ENCODE results near the gene HDAC8.
"Not testable (repeated sequence)": the region's sequence is repeated elsewhere in the genome, so short reads cannot be mapped to it uniquely, and the experiment has no call there.

HDAC8 gene

GRCh38 chrX:72572248-72573157, at the start of gene HDAC8:
HDAC8 (minus strand) TSS chrX:72572843; CDS start chrX:72572761, 82 bp downstream.
- ATAC-seq: peak; percentile 89
- peak; percentile 61 for DNase-seq

- ATAC-seq (peak; percentile 94), DNase-seq (no peak)
Measured at GRCh38 chrX:72621625-72622485, 49.2 kb upstream of the HDAC8 start.

- DNase-seq (no peak), ATAC-seq (peak; percentile 24)
Measured at GRCh38 chrX:72621163-72621562, 48.5 kb upstream of the HDAC8 start.

- ATAC-seq: peak; percentile 82
- DNase-seq: peak; percentile 34
Measured at GRCh38 chrX:72620550-72621145, 48.0 kb upstream of the HDAC8 start.

GRCh38 chrX:72609313-72609712, 36.7 kb upstream of the HDAC8 start:
- DNase-seq (no peak), ATAC-seq (no peak)

- DNase-seq (no peak), ATAC-seq (no peak)
Measured at GRCh38 chrX:72604705-72605104, 32.1 kb upstream of the HDAC8 start.

GRCh38 chrX:72604112-72604511, 31.5 kb upstream of the HDAC8 start:
- ATAC-seq: no peak
- no peak for DNase-seq

GRCh38 chrX:72591038-72591437, 18.4 kb upstream of the HDAC8 start:
- ATAC-seq: not testable (repeated sequence)

GRCh38 chrX:72584163-72584562, 11.5 kb upstream of the HDAC8 start:
- no peak for ATAC-seq

More at GRCh38 chrX:72591038-72591437, 18.4 kb upstream of the HDAC8 start:
- not testable (repeated sequence) for DNase-seq

GRCh38 chrX:72576141-72576894, 3.7 kb upstream of the HDAC8 start:
- no peak for DNase-seq
- no peak for ATAC-seq

More at GRCh38 chrX:72584163-72584562, 11.5 kb upstream of the HDAC8 start:
- DNase-seq: no peak

- no peak for ATAC-seq
- DNase-seq: no peak
Measured at GRCh38 chrX:72573158-72573511, 492 bp upstream of the HDAC8 start.

GRCh38 chrX:72569786-72570185, 2.9 kb downstream of the HDAC8 start:
- DNase-seq: no peak
- no peak for ATAC-seq

GRCh38 chrX:72568406-72569092, 4.1 kb downstream of the HDAC8 start:
- ATAC-seq (no peak), DNase-seq (no peak)

GRCh38 chrX:72566448-72566847, 6.2 kb downstream of the HDAC8 start:
- DNase-seq (no peak), ATAC-seq (no peak)

- ATAC-seq, DNase-seq: not testable (repeated sequence)
Measured at GRCh38 chrX:72559655-72560054, 13.0 kb downstream of the HDAC8 start.

- ATAC-seq (no peak), DNase-seq (no peak)
Measured at GRCh38 chrX:72554448-72555140, 18.0 kb downstream of the HDAC8 start.

- DNase-seq, ATAC-seq: not testable (repeated sequence)
Measured at GRCh38 chrX:72552443-72552842, 20.2 kb downstream of the HDAC8 start.

GRCh38 chrX:72545990-72546389, 26.7 kb downstream of the HDAC8 start:
- DNase-seq (no peak), ATAC-seq (no peak)

GRCh38 chrX:72540318-72540717, 32.3 kb downstream of the HDAC8 start:
- DNase-seq: no peak
- no peak for ATAC-seq

GRCh38 chrX:72539822-72540221, 32.8 kb downstream of the HDAC8 start:
- DNase-seq (no peak), ATAC-seq (no peak)

Data from stimulated activated naive CD8-positive, alpha-beta T cell treated with anti-CD3 and anti-CD28 coated beads, Interleukin-15, Interleukin-2, amounts not matched to agents 100 U/mL and 50 U/mL, for 24 hours (primary cell).